Neuronal stem cell (in vitro differentiated cells): ENCODE data around the gene CFAP107.
"Not testable (repeated sequence)": the region's sequence is repeated elsewhere in the genome, so short reads cannot be mapped to it uniquely, and the experiment has no call there.

Source experiments
- DNase-seq: peaks from one replicate; pipeline ENCODE4 v3.0.0-alpha.2; 2013; ENCODE audit warnings: low spot score
- H2AFZ ChIP-seq: one replicate; pipeline ENCODE4 v1.6.1; 2013; ENCODE audit warnings: mild to moderate bottlenecking, low read length, inconsistent platforms
- H2AK5ac ChIP-seq: 2 replicates; pipeline ENCODE4 v1.6.1; 2013; ENCODE audit warnings: low read depth, mild to moderate bottlenecking, inconsistent platforms, low read length, moderate library complexity, mixed read lengths
- H2BK120ac ChIP-seq: 2 replicates; pipeline ENCODE4 v1.6.1; 2013; ENCODE audit warnings: low read depth, mild to moderate bottlenecking, inconsistent platforms, low read length, moderate library complexity, mixed read lengths
- H2BK12ac ChIP-seq: one replicate; pipeline ENCODE4 v1.6.1; 2013; ENCODE audit warnings: low read length, inconsistent platforms
- H2BK15ac ChIP-seq: 2 replicates; pipeline ENCODE4 v1.6.1; 2013; ENCODE audit warnings: mild to moderate bottlenecking, low read length, inconsistent platforms, mixed read lengths
- H2BK5ac ChIP-seq: one replicate; pipeline ENCODE4 v1.6.1; 2013; ENCODE audit warnings: inconsistent platforms, mild to moderate bottlenecking, low read length, moderate library complexity
- H3K14ac ChIP-seq: one replicate; pipeline ENCODE4 v1.6.1; 2013; ENCODE audit warnings: low read length, inconsistent platforms
- H3K18ac ChIP-seq: 2 replicates; pipeline ENCODE4 v1.6.1; 2013; ENCODE audit warnings: low read length, inconsistent platforms
- H3K23ac ChIP-seq: 2 replicates; pipeline ENCODE4 v1.6.1; 2013; ENCODE audit warnings: low read depth, mild to moderate bottlenecking, mixed read lengths, low read length, inconsistent platforms; ENCODE audit not compliant: poor library complexity
- H3K27ac ChIP-seq: replicated peaks from 3 replicates; pipeline ENCODE4 v1.5.1; 2013; ENCODE audit warnings: low read length, inconsistent platforms
- H3K27me3 ChIP-seq, 3 experiments: 2 replicates each; pipeline ENCODE4 v1.6.1; 2013; ENCODE audit warnings: low read length in 3 of 3, mild to moderate bottlenecking in 2 of 3, inconsistent platforms in 1 of 3, low read depth in 1 of 3, mixed read lengths in 1 of 3, moderate library complexity in 1 of 3; ENCODE audit not compliant: control insufficient read depth in 3 of 3, insufficient read depth in 3 of 3
- H3K36me3 ChIP-seq, 2 donors: replicated peaks in 1 of 2; 2 replicates each; pipeline ENCODE4 v1.6.1; 2013; ENCODE audit warnings: low read length in 2 of 2; ENCODE audit not compliant: control insufficient read depth in 2 of 2, insufficient read depth in 2 of 2
- H3K4ac ChIP-seq: 2 replicates; pipeline ENCODE4 v1.6.1; 2013; ENCODE audit warnings: inconsistent platforms, mild to moderate bottlenecking, low read length, moderate library complexity
- H3K4me1 ChIP-seq, 2 donors: 1 replicate in 1 of 2; 2 replicates in 1 of 2; pipeline ENCODE4 v1.6.1; 2013; ENCODE audit warnings: low read length in 2 of 2, low read depth in 1 of 2; ENCODE audit not compliant: control insufficient read depth in 2 of 2, insufficient read depth in 1 of 2
- H3K4me2 ChIP-seq: one replicate; pipeline ENCODE4 v1.6.1; 2013; ENCODE audit warnings: mild to moderate bottlenecking, low read length, inconsistent platforms; ENCODE audit not compliant: insufficient read depth, poor library complexity, severe bottlenecking
- H3K4me3 ChIP-seq, 2 donors: 2 replicates each; pipeline ENCODE4 v1.5.1; 2013; ENCODE audit warnings: low read length in 2 of 2, mild to moderate bottlenecking in 2 of 2, inconsistent platforms in 1 of 2, moderate library complexity in 1 of 2
- H3K79me1 ChIP-seq: one replicate; pipeline ENCODE4 v1.6.1; 2013; ENCODE audit warnings: low read depth, mild to moderate bottlenecking, inconsistent platforms, low read length, moderate library complexity
- H3K9ac ChIP-seq: one replicate; pipeline ENCODE4 v1.6.1; 2013; ENCODE audit warnings: mild to moderate bottlenecking, low read depth, low read length, inconsistent platforms; ENCODE audit not compliant: poor library complexity
- H3K9me3 ChIP-seq, 2 donors: replicated peaks in 1 of 2; 2 replicates each; pipeline versions ENCODE3 to v1.6.1; 2013; ENCODE audit warnings: low read length in 2 of 2, mild to moderate bottlenecking in 2 of 2, inconsistent platforms in 1 of 2, low read depth in 1 of 2, mixed read lengths in 1 of 2, moderate library complexity in 1 of 2; ENCODE audit not compliant: control insufficient read depth in 2 of 2, insufficient read depth in 1 of 2
- H4K8ac ChIP-seq: one replicate; pipeline ENCODE4 v1.6.1; 2013; ENCODE audit warnings: low read depth, mild to moderate bottlenecking, inconsistent platforms, low read length, moderate library complexity
- H4K91ac ChIP-seq: one replicate; pipeline ENCODE4 v1.6.1; 2013; ENCODE audit warnings: low read length, low read depth, mild to moderate bottlenecking, inconsistent platforms; ENCODE audit not compliant: poor library complexity
- WGBS, 2 donors: extraction: QIAGEN DNeasy Blood & Tissue Kit; methylation state at CpG; one replicate each; pipeline ENCODE4 v1.1.7; 2013; ENCODE audit warnings: missing lambda C conversion rate in 2 of 2, mixed read lengths in 1 of 2; ENCODE audit not compliant: insufficient read length in 2 of 2, insufficient replicate concordance in 1 of 2; ENCODE audit errors: extremely low coverage in 2 of 2; 5-methylcytosine and 5-hydroxymethylcytosine counted together

Gene CFAP107

GRCh38 chr1:12728391-12728790 lies 17.6 kb upstream of the CFAP107 start:
- Histone ChIP-seq H2AK5ac (no peak overlapping the region), H3K9me3 (peaks cover 0 to 1% of the 10 kb centered on the region in 2 donors), H3K36me3 (no peaks in the 10 kb centered on the region), H3K14ac (no peak overlapping the region), H3K4ac (no peak overlapping the region), H3K79me1 (no peaks in the 10 kb centered on the region), H3K18ac (no peak overlapping the region), H3K9ac (no peak overlapping the region), H3K27ac (no peak overlapping the region), H3K4me1 (no peaks in the 10 kb centered on the region), H2BK120ac (no peak overlapping the region), H4K91ac (no peak overlapping the region), H3K23ac (no peak overlapping the region), H3K4me3 (no peak overlapping the region), H2BK12ac (no peak overlapping the region), H3K4me2 (no peak overlapping the region), H2AFZ (no peak overlapping the region), H3K27me3 (peaks cover 0 to 4% (median 0%) of the 10 kb centered on the region in 3 experiments), H2BK5ac (no peak overlapping the region), H4K8ac (no peak overlapping the region), H2BK15ac (no peak overlapping the region)
- WGBS, 2 donors, result no CpG with 5 or more reads among the region's 2 CpGs
- DNase-seq, result no peak

- H3K9me3 ChIP-seq, result peaks cover 0 to 1% of the 10 kb centered on the region in 2 donors
- H2BK120ac ChIP-seq, result no peak overlapping the region
- H2AFZ ChIP-seq, result no peak overlapping the region
- no peak overlapping the region for H3K27ac ChIP-seq
- no peak overlapping the region for H2BK12ac ChIP-seq
- H3K18ac ChIP-seq, result no peak overlapping the region
- no peak overlapping the region for H3K23ac ChIP-seq
- no peak overlapping the region for H3K4me2 ChIP-seq
- DNase-seq, result no peak
- no peak overlapping the region for H3K9ac ChIP-seq
- H3K4me1 ChIP-seq, result no peaks in the 10 kb centered on the region
- no peaks in the 10 kb centered on the region for H3K36me3 ChIP-seq
- no peak overlapping the region for H4K8ac ChIP-seq
- no peak overlapping the region for H3K14ac ChIP-seq
- no peaks in the 10 kb centered on the region for H3K27me3 ChIP-seq
- H3K79me1 ChIP-seq, result no peaks in the 10 kb centered on the region
- no peak overlapping the region for H3K4ac ChIP-seq
- H4K91ac ChIP-seq, result no peak overlapping the region
- no CpG with 5 or more reads among the region's 1 CpG for WGBS, 2 donors
- H2BK15ac ChIP-seq, result no peak overlapping the region
- no peak overlapping the region for H3K4me3 ChIP-seq
- H2AK5ac ChIP-seq, result no peak overlapping the region
- H2BK5ac ChIP-seq, result no peak overlapping the region
Observed at GRCh38 chr1:12730156-12730555, 15.8 kb upstream of the CFAP107 start.

GRCh38 chr1:12731084-12731483 lies 14.9 kb upstream of the CFAP107 start:
- H4K8ac ChIP-seq, H3K36me3 ChIP-seq, H2BK5ac ChIP-seq, H3K18ac ChIP-seq, H2AK5ac ChIP-seq, H3K79me1 ChIP-seq, H3K9me3 ChIP-seq, H2BK15ac ChIP-seq, H3K27me3 ChIP-seq, H3K4ac ChIP-seq, H3K9ac ChIP-seq, DNase-seq, H2BK120ac ChIP-seq, H3K23ac ChIP-seq, H2AFZ ChIP-seq, H3K4me1 ChIP-seq, H3K4me3 ChIP-seq, H3K27ac ChIP-seq, H2BK12ac ChIP-seq, H3K14ac ChIP-seq, H3K4me2 ChIP-seq, H4K91ac ChIP-seq: not testable (repeated sequence)
- WGBS, 2 donors, result no CpG with 5 or more reads among the region's 2 CpGs

- H3K9me3 ChIP-seq, result peaks cover 0 to 1% of the 10 kb centered on the region in 2 donors
- H3K4ac ChIP-seq, result no peak overlapping the region
- H3K79me1 ChIP-seq, result no peaks in the 10 kb centered on the region
- DNase-seq, result no peak
- no CpG with 5 or more reads among the region's 3 CpGs for WGBS, 2 donors
- no peak overlapping the region for H2AK5ac ChIP-seq
- no peak overlapping the region for H3K4me2 ChIP-seq
- H2BK5ac ChIP-seq, result no peak overlapping the region
- no peak overlapping the region for H4K8ac ChIP-seq
- no peak overlapping the region for H3K27ac ChIP-seq
- H3K9ac ChIP-seq, result no peak overlapping the region
- no peak overlapping the region for H3K23ac ChIP-seq
- no peak overlapping the region for H4K91ac ChIP-seq
- no peak overlapping the region for H3K18ac ChIP-seq
- H3K4me3 ChIP-seq, result no peak overlapping the region
- H2BK12ac ChIP-seq, result no peak overlapping the region
- H3K27me3 ChIP-seq, result no peaks in the 10 kb centered on the region
- no peaks in the 10 kb centered on the region for H3K4me1 ChIP-seq
- H2AFZ ChIP-seq, result no peak overlapping the region
- no peak overlapping the region for H2BK15ac ChIP-seq
- H3K36me3 ChIP-seq, result no peaks in the 10 kb centered on the region
- no peak overlapping the region for H2BK120ac ChIP-seq
- H3K14ac ChIP-seq, result no peak overlapping the region
Observed at GRCh38 chr1:12734651-12735050, 11.3 kb upstream of the CFAP107 start.
